HEK293 (cell line): ENCODE results near the gene STUM.

Source experiments
- CTCF ChIP-seq: fragments of 450-650 bp; formaldehyde crosslinking; IDR thresholded peaks from 2 replicates; pipeline ENCODE4 v1.5.1; 2016; ENCODE audit warnings: missing biosample characterization, missing genetic modification characterization
- PBX3 ChIP-seq: sonication (generic); formaldehyde crosslinking; IDR thresholded peaks from 2 replicates; pipeline ENCODE4 v1.8.1; 2022; ENCODE audit warnings: mild to moderate bottlenecking, moderate library complexity, missing genetic modification reagents
- ZNF169 ChIP-seq: fragments of 450-650 bp; formaldehyde crosslinking; IDR thresholded peaks from 2 replicates; pipeline ENCODE4 v1.5.1; 2016; ENCODE audit warnings: missing biosample characterization, missing genetic modification characterization

- TF ChIP-seq CTCF (tag by site-specific recombination) (no peak), PBX3 (CRISPR knock-in tag) (no peak), ZNF169 (tag by site-specific recombination) (no peak)
These were observed 53.8 kb downstream of the STUM start for GRCh38 chr1:226602186-226603021.
